WTC11 (cell line): ENCODE data around the gene SHROOM2. TPM values are rescaled to one million over a fixed set of nuclear protein-coding genes. Genes with fewer than 3 reads are reported as not detected.
"Not testable (repeated sequence)": the region's sequence is repeated elsewhere in the genome, so short reads cannot be mapped to it uniquely, and the experiment has no call there.

Source experiments
- ATAC-seq: fragments of 200-7000 bp; cut with Tn5 transposase; 2 replicates; pipeline ENCODE4 v1.10.0; 2021; ENCODE audit warnings: mild to moderate bottlenecking, moderate library complexity
- CTCF ChIA-PET: fragments of 300-600 bp; sonication (Branson Sonifier 250); formaldehyde crosslinking; loops from one replicate; lab custom pipeline; 2021; ENCODE audit warnings: antibody characterized with exemption; lab: Charles Lee
- POLR2A ChIA-PET: fragments of 350-600 bp; sonication (Branson Sonifier 250); formaldehyde crosslinking; loops from one replicate; lab custom pipeline; 2021; ENCODE audit warnings: antibody characterized with exemption; lab: Charles Lee
- DNase-seq: peaks from one replicate; pipeline ENCODE4 v3.0.0; 2021; ENCODE audit warnings: low spot score
- H3K27ac Mint-ChIP-seq: 2 replicates; pipeline ENCODE4 v1.8.0; 2021; ENCODE audit warnings: mixed read lengths
- H3K27me3 Mint-ChIP-seq: 2 replicates; pipeline ENCODE4 v1.8.0; 2021; ENCODE audit warnings: low read depth, mild to moderate bottlenecking, moderate library complexity, mixed read lengths
- H3K36me3 Mint-ChIP-seq: 2 replicates; pipeline ENCODE4 v1.8.0; 2021; ENCODE audit warnings: mixed read lengths
- H3K4me1 Mint-ChIP-seq: 2 replicates; pipeline ENCODE4 v1.8.0; 2022; ENCODE audit warnings: mixed read lengths
- H3K4me3 Mint-ChIP-seq: 2 replicates; pipeline ENCODE4 v1.8.0; 2021; ENCODE audit warnings: mild to moderate bottlenecking, moderate library complexity, mixed read lengths
- H3K9me3 Mint-ChIP-seq: 2 replicates; pipeline ENCODE4 v1.8.0; 2021; ENCODE audit warnings: mixed read lengths
- ATF1 ChIP-seq: sonication (generic); formaldehyde crosslinking; IDR thresholded peaks from 2 replicates; pipeline ENCODE4 v1.8.1; 2023; ENCODE audit warnings: mild to moderate bottlenecking, moderate library complexity, missing genetic modification reagents
- GABPB1 ChIP-seq: sonication (generic); formaldehyde crosslinking; IDR thresholded peaks from 2 replicates; pipeline ENCODE4 v1.8.1; 2023; ENCODE audit warnings: mild to moderate bottlenecking, missing genetic modification reagents
- IRF1 ChIP-seq: sonication (generic); formaldehyde crosslinking; IDR thresholded peaks from 2 replicates; pipeline ENCODE4 v1.8.0; 2023; ENCODE audit warnings: missing genetic modification reagents
- IRF2 ChIP-seq: sonication (generic); formaldehyde crosslinking; IDR thresholded peaks from 2 replicates; pipeline ENCODE4 v1.8.0; 2022; ENCODE audit warnings: low read depth, missing genetic modification reagents, borderline replicate concordance
- MXD4 ChIP-seq: fragments of 250-450 bp; sonication (Bioruptor Pico); IDR thresholded peaks from 2 replicates; pipeline ENCODE4 v1.8.0; 2021; ENCODE audit warnings: mild to moderate bottlenecking, moderate library complexity, borderline replicate concordance
- NFATC4 ChIP-seq: fragments of 250-450 bp; sonication (Bioruptor Pico); IDR thresholded peaks from 2 replicates; pipeline ENCODE4 v1.9.0; 2021; ENCODE audit warnings: mild to moderate bottlenecking
- NFYB ChIP-seq: sonication (generic); formaldehyde crosslinking; conservative IDR thresholded peaks from 2 replicates; pipeline ENCODE4 v1.8.0; 2022; ENCODE audit warnings: low read depth, missing genetic modification reagents
- PRDM15 ChIP-seq: sonication (generic); formaldehyde crosslinking; IDR thresholded peaks from 2 replicates; pipeline ENCODE4 v1.8.0; 2022; ENCODE audit warnings: missing genetic modification reagents
- SP1 ChIP-seq: sonication (generic); formaldehyde crosslinking; conservative IDR thresholded peaks from 2 replicates; pipeline ENCODE4 v1.8.1; 2022; ENCODE audit warnings: missing genetic modification reagents
- STAT6 ChIP-seq: sonication (generic); formaldehyde crosslinking; conservative IDR thresholded peaks from 2 replicates; pipeline ENCODE4 v1.8.1; 2023; ENCODE audit warnings: mild to moderate bottlenecking, low read depth, missing genetic modification reagents, moderate library complexity
- USF1 ChIP-seq: sonication (generic); formaldehyde crosslinking; IDR thresholded peaks from 2 replicates; pipeline ENCODE4 v1.8.0; 2022; ENCODE audit warnings: mild to moderate bottlenecking, missing genetic modification reagents
- ZNF232 ChIP-seq: sonication (generic); formaldehyde crosslinking; IDR thresholded peaks from 2 replicates; pipeline ENCODE4 v1.8.0; 2022; ENCODE audit warnings: mild to moderate bottlenecking, missing genetic modification reagents
- ZNF532 ChIP-seq: fragments of 250-450 bp; sonication (Bioruptor Pico); IDR thresholded peaks from 2 replicates; pipeline ENCODE4 v1.9.0; 2021; ENCODE audit warnings: mild to moderate bottlenecking, borderline replicate concordance
- total RNA-seq: library from RNA; stranded (reverse); gene quantifications from 3 replicates; pipeline ENCODE4 v1.2.3, GENCODE V29; 2021

Gene SHROOM2
- total RNA-seq, 1 experiment from 2014 or later = 14.8 TPM

DNA sequence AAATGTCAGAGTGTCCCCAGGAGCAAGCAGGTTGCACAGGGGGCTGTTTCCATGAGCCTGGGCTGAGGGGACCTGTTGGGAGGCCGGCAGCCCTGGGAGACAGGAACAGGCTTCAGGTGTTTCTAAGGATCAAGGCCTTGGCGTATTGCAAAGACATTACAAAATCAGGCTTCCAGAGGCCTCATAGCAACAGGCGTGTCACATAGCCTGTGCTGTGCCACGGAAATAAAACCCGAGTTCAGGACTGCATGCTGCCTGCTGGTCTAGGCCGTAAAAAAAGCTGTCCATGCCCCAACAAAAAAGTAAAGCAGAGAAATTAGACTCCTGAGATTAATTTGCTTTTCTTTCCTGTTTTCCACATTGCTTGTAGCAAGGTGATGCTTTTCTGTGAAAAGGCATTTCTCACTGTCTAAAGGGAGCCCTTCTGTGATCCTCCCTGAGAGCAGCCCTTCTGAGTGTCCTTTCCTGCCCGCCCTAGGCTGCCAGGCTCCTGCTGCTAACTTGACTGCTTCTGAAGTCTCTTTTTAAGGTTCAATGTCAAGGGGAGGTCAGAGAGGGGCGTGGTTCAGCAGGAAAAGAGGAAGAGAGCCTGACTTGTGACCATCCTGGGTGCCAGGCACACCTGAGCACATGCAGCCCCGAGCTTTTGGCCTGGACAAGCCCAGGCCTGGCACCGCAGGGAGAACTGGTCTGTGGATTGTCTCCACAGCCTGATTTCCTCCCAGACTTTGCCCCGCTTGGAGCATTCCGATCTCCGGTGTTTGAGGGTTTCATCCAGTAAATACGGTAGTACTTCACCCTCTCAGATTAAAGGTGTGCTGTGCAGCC lies 21.3 kb downstream of the SHROOM2 start (continued):
- TF ChIP-seq PRDM15 (CRISPR knock-in tag) (no peak), GABPB1 (CRISPR knock-in tag) (no peak), MXD4 (CRISPR knock-in tag) (no peak), ZNF232 (CRISPR knock-in tag) (no peak), ATF1 (CRISPR knock-in tag) (no peak), NFYB (CRISPR knock-in tag) (no peak), STAT6 (CRISPR knock-in tag) (no peak)

DNA sequence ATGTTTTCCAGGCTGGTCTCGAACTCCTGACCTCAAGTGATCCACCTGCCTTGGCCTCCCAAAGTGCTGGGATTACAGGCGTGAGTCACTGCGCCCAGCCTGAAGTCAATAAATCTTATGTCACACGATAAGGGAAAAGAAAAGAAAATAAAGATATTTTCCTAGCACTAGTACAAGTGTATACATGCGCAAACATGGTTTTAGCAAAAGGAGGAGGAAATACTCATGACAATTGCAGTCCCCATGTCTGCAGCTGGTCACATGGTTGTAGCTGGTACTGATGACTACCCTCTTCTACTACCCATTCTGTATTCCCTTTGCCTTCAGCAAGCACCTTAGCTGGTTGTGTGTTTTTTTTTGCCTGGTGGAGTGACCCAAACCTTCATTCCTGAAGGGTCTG lies 23.6 kb downstream of the SHROOM2 start:
- peaks cover 24% of the 10 kb centered on the region for H3K4me1 Mint-ChIP-seq
- H3K27ac Mint-ChIP-seq, H3K4me3 Mint-ChIP-seq, H3K36me3 Mint-ChIP-seq, DNase-seq, H3K27me3 Mint-ChIP-seq, H3K9me3 Mint-ChIP-seq, POLR2A ChIA-PET, CTCF ChIA-PET, ATAC-seq: not testable (repeated sequence)

GRCh38 chrX:9811086-9811485 lies 24.9 kb downstream of the SHROOM2 start:
- H3K4me1 Mint-ChIP-seq = peaks cover 28% of the 10 kb centered on the region
- CTCF ChIA-PET, ATAC-seq, POLR2A ChIA-PET, H3K9me3 Mint-ChIP-seq, DNase-seq, H3K27ac Mint-ChIP-seq, H3K27me3 Mint-ChIP-seq, H3K4me3 Mint-ChIP-seq, H3K36me3 Mint-ChIP-seq: not testable (repeated sequence)

DNA sequence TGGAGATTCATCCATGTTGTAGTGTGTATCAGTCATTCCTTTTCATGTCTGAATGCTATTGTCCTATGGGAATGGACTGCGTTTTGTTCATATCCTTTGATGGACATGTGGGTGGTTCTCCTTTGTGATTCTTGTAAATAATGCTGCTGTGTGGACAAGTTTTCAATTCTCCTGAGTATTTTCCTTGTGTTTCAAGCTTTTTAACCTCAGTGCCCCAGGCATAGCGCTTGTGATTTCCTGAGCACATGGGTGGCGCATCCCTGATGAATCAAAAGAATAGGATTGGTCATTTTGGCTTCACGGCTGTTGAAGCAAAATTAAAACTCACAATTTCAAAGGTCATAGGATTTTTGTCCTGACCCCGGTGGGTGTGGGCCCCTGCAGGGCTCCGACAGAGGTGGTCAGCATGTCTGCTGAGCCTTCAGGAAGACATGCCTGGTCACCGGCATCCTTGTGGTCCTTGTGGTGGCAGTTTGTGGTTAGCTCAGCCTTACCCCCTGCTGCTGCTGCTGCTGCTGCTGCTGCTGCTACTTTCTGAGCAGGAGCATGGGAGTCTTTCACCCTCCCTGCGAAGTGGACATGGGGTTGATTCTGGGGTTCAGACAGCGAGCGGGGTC lies 30.0 kb downstream of the SHROOM2 start:
- no peak overlapping the region for H3K4me3 Mint-ChIP-seq
- ATAC-seq = no peak
- peaks cover 37% of the 10 kb centered on the region for H3K4me1 Mint-ChIP-seq
- H3K36me3 Mint-ChIP-seq = no peaks in the 10 kb centered on the region
- POLR2A ChIA-PET = no interaction called here
- no peak for DNase-seq
- H3K27me3 Mint-ChIP-seq = no peaks in the 10 kb centered on the region
- no peaks in the 10 kb centered on the region for H3K9me3 Mint-ChIP-seq
- CTCF ChIA-PET = no interaction called here
- H3K27ac Mint-ChIP-seq = no peak overlapping the region
- no peak for TF ChIP-seq USF1 (CRISPR knock-in tag)
- no peak for TF ChIP-seq IRF2 (CRISPR knock-in tag)
- TF ChIP-seq NFATC4 (CRISPR knock-in tag) = no peak
- TF ChIP-seq SP1 (CRISPR knock-in tag) = no peak
- no peak for TF ChIP-seq STAT6 (CRISPR knock-in tag)
- TF ChIP-seq IRF1 (CRISPR knock-in tag) = no peak
- TF ChIP-seq ZNF532 (CRISPR knock-in tag) = no peak
